H7 (cell line): ENCODE data around the gene MEPCE. TPM values are rescaled to one million over a fixed set of nuclear protein-coding genes. Genes with fewer than 3 reads are reported as not detected.
"Not testable (repeated sequence)": the region's sequence is repeated elsewhere in the genome, so short reads cannot be mapped to it uniquely, and the experiment has no call there.

Experiments used
- DNase-seq: peaks from one replicate; pipeline ENCODE4 v3.0.0; 2012
- H3K27me3 ChIP-seq: 2 replicates; pipeline ENCODE4 v1.6.0; 2011; ENCODE audit warnings: mild to moderate bottlenecking, low read length; ENCODE audit not compliant: control insufficient read depth, insufficient read depth
- H3K36me3 ChIP-seq: replicated peaks from 2 replicates; pipeline ENCODE4 v1.5.1; 2011; ENCODE audit warnings: low read length; ENCODE audit not compliant: control insufficient read depth, insufficient read depth
- H3K4me3 ChIP-seq: 2 replicates; pipeline ENCODE4 v1.5.1; 2011; ENCODE audit warnings: low read depth, mild to moderate bottlenecking, control low read depth, low read length, moderate library complexity; ENCODE audit not compliant: insufficient read depth
- total RNA-seq: library from RNA; depleted of rRNA; stranded (reverse); fragments of >200 nt; shearing (Covaris generic); gene quantifications from 2 replicates; pipeline ENCODE4 v1.2.3, GENCODE V29; 2014

MEPCE gene
- total RNA-seq, 1 experiment from 2014 or later, result 47.1 TPM

GRCh38 chr7:100435401-100436304, 6.0 kb downstream of the MEPCE start:
- Histone ChIP-seq H3K4me3 (peak overlapping the region; percentile 96), H3K27me3 (no peaks in the 10 kb centered on the region), H3K36me3 (peaks cover 25% of the 10 kb centered on the region)
- peak; percentile 87 for DNase-seq

- H3K27me3 ChIP-seq, result no peaks in the 10 kb centered on the region
- DNase-seq, result no peak
- H3K4me3 ChIP-seq, result no peak overlapping the region
- peaks cover 18% of the 10 kb centered on the region for H3K36me3 ChIP-seq
These were observed 7.8 kb downstream of the MEPCE start for GRCh38 chr7:100437150-100438100.

- H3K36me3 ChIP-seq, result peaks cover 14% of the 10 kb centered on the region
- H3K27me3 ChIP-seq, result no peaks in the 10 kb centered on the region
- no peak overlapping the region for H3K4me3 ChIP-seq
- no peak for DNase-seq
These were observed 8.5 kb downstream of the MEPCE start for GRCh38 chr7:100438172-100438571.

GRCh38 chr7:100438731-100439130, 9.1 kb downstream of the MEPCE start:
- not testable (repeated sequence) for H3K27me3 ChIP-seq, H3K4me3 ChIP-seq, H3K36me3 ChIP-seq, DNase-seq

- H3K4me3 ChIP-seq, H3K27me3 ChIP-seq, DNase-seq, H3K36me3 ChIP-seq: not testable (repeated sequence)
These were observed 9.6 kb downstream of the MEPCE start for GRCh38 chr7:100439244-100439643.

- no peak overlapping the region for H3K4me3 ChIP-seq
- H3K36me3 ChIP-seq, result no peaks in the 10 kb centered on the region
- no peak for DNase-seq
- no peaks in the 10 kb centered on the region for H3K27me3 ChIP-seq
These were observed 12.3 kb downstream of the MEPCE start for GRCh38 chr7:100441641-100442535.

GRCh38 chr7:100443096-100443840, 13.6 kb downstream of the MEPCE start:
- H3K27me3 ChIP-seq, result no peaks in the 10 kb centered on the region
- no peak overlapping the region for H3K4me3 ChIP-seq
- no peak for DNase-seq
- no peaks in the 10 kb centered on the region for H3K36me3 ChIP-seq

GRCh38 chr7:100444311-100445278, 15.0 kb downstream of the MEPCE start:
- peak; percentile 44 for DNase-seq
- H3K36me3 ChIP-seq, result no peaks in the 10 kb centered on the region

GRCh38 chr7:100446040-100446439, 16.4 kb downstream of the MEPCE start:
- DNase-seq, result no peak
- no peaks in the 10 kb centered on the region for H3K36me3 ChIP-seq
- H3K27me3 ChIP-seq, result no peaks in the 10 kb centered on the region
- no peak overlapping the region for H3K4me3 ChIP-seq

More at GRCh38 chr7:100444311-100445278, 15.0 kb downstream of the MEPCE start:
- Histone ChIP-seq H3K4me3 (no peak overlapping the region), H3K27me3 (no peaks in the 10 kb centered on the region)

GRCh38 chr7:100447363-100447762, 17.7 kb downstream of the MEPCE start:
- DNase-seq, result not testable (repeated sequence)

GRCh38 chr7:100449190-100449795, 19.7 kb downstream of the MEPCE start:
- H3K4me3 ChIP-seq, result no peak overlapping the region
- DNase-seq, result no peak
- H3K36me3 ChIP-seq, result no peaks in the 10 kb centered on the region
- H3K27me3 ChIP-seq, result no peaks in the 10 kb centered on the region

More at GRCh38 chr7:100447363-100447762, 17.7 kb downstream of the MEPCE start:
- H3K36me3 ChIP-seq, H3K4me3 ChIP-seq, H3K27me3 ChIP-seq: not testable (repeated sequence)

GRCh38 chr7:100452513-100452912, 22.9 kb downstream of the MEPCE start:
- Histone ChIP-seq H3K4me3 (no peak overlapping the region), H3K27me3 (no peaks in the 10 kb centered on the region)
- no peak for DNase-seq

More at GRCh38 chr7:100452513-100452912, 22.9 kb downstream of the MEPCE start:
- no peaks in the 10 kb centered on the region for H3K36me3 ChIP-seq
